Measurements from ENCODE around the gene ARHGAP18.
A peak's percentile ranks its signal among the peaks of the same experiment; 100 is the strongest.

The ARHGAP18 gene

DNA sequence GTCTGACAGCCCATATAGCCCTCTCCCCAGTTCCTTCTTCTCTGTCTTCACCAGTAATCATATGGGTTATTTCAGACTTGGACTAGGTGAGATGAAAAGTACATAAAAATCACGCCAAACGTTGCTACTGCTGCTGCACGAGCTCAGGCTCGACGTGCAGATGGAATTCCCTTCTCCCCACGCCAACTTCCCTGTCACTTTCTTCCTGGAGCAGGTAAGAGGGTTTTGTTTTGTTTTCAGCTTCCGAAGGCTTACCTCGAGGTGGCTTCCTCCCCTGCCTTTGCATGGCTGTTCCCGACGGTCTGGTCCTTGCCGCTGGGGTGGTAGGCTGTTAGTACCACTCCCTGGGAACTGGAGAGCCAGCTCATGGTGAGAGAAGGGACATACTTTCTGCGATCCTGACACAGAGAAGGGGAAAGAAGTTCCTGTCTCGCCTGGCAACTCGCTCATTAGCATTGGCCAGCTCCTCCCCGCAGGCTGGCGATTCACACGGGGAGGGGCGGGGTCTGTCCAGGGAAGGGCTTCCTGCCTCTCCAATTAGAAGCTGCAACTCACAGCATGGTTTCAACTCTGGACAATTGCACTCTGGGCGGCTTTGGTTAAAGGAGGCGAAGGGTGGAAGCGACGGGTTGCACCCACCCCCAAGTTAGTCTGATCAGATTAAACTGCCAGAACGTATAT, at the start of gene ARHGAP18:
ARHGAP18 (minus strand) TSS at position 409 of the 681 bp plus-strand sequence; CDS start at position 368, 41 bp downstream.
- DNase-seq: peak; percentile 63

DNA sequence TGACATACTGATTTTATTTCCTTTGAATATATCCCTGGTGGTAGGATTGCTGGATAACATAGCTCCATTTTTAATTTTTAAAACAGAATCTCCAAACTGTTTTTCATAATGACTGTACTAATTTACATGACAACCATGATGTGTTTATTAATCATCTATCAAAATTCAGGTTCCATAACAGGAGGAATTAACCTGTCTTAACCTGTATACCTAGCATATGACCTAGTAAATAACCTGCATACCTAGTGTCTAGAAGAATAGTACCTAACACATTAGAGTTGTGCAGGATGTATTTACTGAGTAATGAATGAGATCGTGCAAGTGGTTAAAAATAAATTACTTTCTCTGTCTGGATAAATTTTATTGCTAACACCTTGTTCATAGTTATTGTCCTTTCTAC, 45.8 kb upstream of the ARHGAP18 start:
- no peak for DNase-seq

GRCh38 chr6:129754750-129755149, 44.8 kb upstream of the ARHGAP18 start:
- DNase-seq: no peak

DNA sequence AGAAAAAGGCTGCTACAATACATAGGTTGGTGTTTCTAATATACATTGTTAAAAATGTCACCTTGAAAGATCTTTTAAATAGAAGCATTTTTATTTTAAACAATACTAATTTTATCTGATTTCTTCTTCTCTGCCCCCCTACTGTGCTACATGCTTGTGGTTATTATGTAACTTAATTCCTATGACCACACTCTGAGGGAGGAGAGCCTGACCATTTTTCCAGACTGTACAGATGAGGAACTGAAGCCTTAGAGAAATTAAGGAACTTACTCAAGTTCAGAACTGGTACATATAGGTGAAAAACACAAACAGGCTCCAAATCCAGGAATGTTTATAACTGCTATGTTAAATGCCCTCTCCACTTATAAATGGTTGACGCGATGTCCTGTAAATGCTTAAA, 43.4 kb upstream of the ARHGAP18 start:
- DNase-seq: no peak

DNA sequence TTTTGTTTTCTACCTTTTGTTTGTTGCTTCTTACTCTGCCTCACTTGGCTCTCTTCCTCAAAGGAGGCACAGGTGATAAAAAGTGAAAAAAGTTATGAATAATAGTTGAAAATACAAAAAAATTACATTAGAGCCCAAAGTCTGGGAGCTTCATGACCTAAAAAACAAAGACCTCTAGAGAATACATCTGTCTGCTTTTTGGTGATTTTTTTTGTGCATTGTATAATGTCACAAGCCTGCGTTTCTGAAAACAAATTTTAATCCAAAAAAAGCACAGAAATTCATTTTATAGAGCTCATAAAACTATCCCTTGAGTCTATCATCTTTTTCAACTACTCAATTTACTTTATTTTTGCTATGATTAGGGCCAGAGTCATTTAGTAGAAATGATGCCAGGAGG, 41.4 kb upstream of the ARHGAP18 start:
- no peak for DNase-seq

- no peak for DNase-seq
Measured at GRCh38 chr6:129750360-129750759, 40.4 kb upstream of the ARHGAP18 start.

- DNase-seq: no peak
Measured at GRCh38 chr6:129749749-129750120, 39.8 kb upstream of the ARHGAP18 start.

- no peak for DNase-seq
Measured at GRCh38 chr6:129748901-129749748, 39.1 kb upstream of the ARHGAP18 start.

- DNase-seq: no peak
Measured at GRCh38 chr6:129748212-129748900, 38.4 kb upstream of the ARHGAP18 start.

DNA sequence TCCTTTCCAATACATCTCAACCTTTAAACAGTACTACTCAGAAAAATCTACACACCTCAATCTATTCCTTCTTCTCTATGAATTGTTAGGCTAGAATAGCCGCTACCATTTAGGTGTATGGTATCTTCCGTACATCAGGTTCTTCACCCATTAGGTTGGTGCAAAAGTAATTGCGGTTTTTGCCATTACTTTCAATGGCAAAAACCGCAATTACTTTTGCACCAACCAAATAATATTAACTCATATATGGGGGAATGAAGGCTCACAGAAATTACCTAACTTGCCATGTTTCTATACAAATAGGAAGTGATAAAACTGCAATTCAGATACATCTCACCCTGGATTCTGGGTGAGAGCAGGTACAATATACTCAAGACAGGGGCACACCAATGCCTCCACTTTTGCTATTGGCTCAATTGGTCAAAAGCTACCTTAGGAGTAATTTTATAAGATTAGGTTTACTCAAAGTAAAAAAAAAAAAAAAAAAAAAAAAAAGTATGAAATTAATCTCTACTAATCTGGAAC, 37.7 kb upstream of the ARHGAP18 start:
- DNase-seq: no peak

DNA sequence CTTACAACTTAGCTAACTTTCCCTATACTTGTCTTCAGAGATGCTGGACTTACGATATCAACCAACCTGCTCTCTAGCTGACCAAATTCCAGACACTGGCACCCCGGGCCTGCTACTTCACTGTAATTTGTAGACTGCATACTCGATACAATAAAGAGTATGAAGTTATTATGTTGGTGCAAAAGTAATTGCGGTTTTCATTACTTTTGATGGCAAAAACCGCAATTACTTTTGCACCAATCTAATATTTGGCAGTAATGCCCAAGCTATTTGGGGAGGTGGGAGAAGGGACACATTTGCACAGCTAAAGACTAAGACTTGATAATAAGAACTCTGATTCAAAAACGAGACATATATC, 34.9 kb upstream of the ARHGAP18 start:
- no peak for DNase-seq

GRCh38 chr6:129744201-129744879, 34.4 kb upstream of the ARHGAP18 start:
- DNase-seq: peak; percentile 54

DNA sequence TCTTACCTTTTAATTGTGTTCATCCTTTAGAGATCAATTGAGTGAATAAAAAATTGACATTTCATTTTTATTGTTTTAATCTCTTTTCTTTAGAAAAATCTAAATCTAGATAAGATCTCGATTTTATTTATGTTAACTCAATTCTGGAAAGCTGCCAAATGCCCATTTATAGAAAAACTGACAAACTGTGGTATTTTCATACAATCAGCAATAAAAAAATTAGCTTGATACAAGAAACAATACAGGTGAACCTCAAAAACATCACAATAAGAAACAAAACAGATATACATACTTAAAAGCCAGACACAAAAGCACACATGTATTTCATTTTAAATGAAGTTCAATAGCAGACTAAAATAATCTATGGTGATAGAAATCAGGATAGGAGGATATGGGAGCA, 30.0 kb upstream of the ARHGAP18 start:
- DNase-seq: no peak

DNA sequence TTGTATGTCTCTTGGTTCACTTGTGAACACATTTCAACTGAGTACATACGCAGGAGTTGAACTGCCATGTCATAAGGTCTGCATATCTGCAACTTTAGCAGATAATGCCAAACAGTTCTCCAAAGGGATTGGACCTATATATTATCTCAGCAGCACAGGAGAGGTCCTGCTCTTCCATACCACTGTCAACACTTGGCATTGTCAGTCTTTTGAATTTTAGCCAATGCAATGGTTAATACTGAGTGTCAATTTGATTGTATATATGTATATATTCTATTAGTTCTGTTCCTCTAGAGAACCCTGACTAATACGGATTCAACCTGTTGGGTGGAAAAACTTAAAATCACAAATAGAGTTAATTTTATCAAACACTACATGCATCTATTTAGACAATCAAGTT, 26.1 kb upstream of the ARHGAP18 start:
- DNase-seq: no peak

DNA sequence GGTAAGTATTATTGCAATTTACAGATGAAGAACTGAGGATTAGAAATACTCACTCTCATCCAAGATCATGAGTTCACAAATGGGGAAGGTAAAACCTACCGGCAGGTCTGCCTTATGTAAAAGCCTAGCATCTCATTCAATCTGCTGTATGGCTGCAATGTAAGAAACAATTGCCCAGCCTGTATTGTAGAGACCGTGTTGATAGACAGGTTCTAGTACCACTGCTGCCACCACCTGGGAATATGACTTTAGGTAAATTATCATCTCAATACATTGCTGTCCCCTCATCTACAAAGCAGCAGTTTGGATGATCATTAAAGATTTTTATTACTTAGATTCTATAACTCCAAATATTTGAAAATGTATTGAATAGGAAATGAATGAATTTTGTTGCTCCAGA, 23.3 kb upstream of the ARHGAP18 start:
- no peak for DNase-seq

DNA sequence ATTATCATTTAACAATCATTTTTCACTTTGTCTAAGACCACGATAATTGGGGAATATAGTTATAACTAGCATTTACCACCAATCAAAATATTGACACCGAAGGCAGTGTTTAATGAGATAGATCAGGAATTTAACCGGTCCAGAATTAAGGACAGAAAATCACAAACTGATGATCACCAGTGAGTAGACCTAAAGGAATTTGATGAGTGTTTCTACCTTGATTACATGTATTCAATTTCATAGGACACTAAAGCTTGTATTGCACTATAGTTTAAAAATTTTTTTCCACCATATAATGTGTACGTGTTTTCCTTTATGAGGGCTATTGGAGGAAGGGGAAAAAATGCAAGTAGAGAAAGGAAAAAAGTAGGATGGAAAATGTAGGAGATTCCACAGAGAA, 22.6 kb upstream of the ARHGAP18 start:
- DNase-seq: no peak

DNA sequence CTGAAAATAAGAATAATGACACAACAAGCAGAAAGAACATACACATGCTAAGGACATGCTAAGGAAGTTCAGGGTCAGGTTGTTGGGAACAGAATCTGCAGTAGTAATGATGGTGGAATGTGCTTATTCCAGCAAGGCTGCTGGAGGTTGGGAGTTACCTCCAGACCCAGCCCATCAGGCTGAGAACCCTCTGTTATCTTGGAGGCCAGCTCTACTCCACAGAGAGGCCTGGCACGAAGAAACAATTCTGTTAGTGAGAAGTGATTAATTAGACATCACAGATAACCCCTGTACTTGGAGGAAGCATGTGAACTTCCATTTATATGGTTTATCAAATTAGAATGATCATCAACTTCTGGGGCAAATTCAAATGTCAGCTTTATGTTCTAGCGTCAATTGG, 22.1 kb upstream of the ARHGAP18 start:
- DNase-seq: no peak

DNA sequence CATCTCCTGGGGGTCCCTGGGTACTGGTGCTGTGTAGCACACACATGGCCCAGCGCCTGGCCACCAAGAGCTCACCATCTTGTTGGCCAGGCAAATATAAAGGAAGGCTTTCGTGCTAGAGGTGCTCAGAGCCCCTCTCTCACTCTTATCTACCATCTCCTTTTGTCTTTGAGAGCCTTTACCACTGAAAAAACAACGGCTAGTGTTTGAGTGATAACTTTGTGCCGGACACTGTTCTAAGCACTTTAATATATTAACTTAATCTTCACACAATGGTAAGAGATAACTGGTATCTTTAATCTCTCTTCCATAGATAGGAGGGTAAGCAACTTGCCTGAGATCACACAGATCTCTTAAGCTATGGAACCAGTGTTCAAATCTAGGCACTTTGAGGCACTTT, 21.5 kb upstream of the ARHGAP18 start:
- DNase-seq: no peak

DNA sequence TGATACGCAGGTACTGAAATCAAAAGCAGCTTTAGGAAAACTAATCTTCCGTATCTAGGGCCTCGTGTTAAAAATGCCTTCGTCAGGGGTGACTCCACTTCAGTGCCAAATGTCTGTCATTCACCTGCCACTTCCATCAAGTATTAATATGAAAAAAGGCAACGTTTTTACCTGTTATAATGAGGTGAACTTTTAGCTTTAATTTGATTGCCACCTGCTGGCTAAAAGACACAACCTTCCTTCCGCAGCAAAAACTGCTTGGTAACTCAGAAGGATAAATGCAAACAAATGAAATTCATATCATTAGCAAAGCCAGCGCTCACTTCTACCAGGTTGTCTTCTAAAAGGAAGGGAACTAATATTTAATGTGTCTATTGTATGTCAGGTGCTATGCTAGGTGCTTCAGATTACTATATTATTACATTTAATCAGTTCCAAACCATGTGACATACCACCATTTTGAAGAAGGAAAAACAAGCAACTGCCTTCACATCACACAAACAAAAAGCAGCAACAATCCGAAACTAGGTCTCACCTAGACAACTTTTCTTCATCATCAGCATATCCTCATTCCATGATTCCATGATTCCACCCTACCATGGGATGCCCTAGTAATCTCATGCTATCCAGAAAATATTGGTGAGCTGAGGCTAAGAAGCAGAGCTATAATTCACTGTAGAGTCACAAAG, 20.6 kb upstream of the ARHGAP18 start:
- peak; percentile 67 for DNase-seq

DNA sequence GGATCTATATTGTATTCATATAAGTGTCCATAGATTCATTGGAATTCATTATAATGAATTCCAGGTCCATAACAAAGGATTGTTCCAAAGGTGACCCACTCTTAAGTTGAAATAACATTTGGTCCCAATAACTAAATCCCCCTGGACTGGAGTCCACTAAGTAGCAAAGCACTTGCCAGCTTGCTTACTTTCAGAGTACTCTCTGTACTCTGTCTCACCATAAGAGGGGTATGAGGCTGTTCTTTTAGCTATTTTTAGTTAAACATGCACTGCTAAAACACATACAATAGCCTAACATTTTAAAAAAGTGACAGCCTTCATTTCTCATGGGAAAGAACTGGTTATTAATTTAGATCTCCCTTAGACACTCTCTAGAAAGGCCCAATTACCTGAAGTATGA, 16.7 kb upstream of the ARHGAP18 start:
- DNase-seq: no peak

- no peak for DNase-seq
Measured at GRCh38 chr6:129725341-129725740, 15.4 kb upstream of the ARHGAP18 start.

- DNase-seq: no peak
Measured at GRCh38 chr6:129719692-129720091, 9.7 kb upstream of the ARHGAP18 start.

DNA sequence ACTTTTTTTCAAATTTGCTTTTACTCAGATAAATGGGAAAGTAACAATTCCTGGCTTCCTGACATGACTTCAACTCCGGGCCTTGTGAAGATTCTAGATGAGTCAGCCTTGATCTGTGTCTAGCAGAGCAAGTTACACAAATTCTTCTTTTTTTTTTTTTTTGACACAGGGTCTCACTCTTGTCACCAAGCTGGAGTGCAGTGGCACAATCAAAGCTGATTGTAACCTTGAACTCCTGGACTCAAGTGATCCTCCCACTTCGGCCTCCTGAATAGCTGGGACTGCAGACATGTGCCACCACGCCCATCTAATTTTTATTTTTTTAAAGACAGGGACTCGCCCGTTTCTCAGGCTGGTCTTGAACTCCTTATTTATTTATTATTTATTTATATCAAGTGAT, 7.3 kb upstream of the ARHGAP18 start:
- no peak for DNase-seq
